HG03060 (cell line): ENCODE measurements around the gene CFAP45.
"Not testable (repeated sequence)": the region's sequence is repeated elsewhere in the genome, so short reads cannot be mapped to it uniquely, and the experiment has no call there.

Source experiments
- ATAC-seq: cut with Tn5 transposase; IDR thresholded peaks from one replicate; pipeline ENCODE4 v1.9.1; 2021; ENCODE audit warnings: low read depth, moderate number of reproducible peaks; ENCODE audit not compliant: unreplicated experiment

CFAP45 gene

GRCh38 chr1:159913451-159914192, 13.7 kb upstream of the CFAP45 start:
- ATAC-seq = no peak

DNA sequence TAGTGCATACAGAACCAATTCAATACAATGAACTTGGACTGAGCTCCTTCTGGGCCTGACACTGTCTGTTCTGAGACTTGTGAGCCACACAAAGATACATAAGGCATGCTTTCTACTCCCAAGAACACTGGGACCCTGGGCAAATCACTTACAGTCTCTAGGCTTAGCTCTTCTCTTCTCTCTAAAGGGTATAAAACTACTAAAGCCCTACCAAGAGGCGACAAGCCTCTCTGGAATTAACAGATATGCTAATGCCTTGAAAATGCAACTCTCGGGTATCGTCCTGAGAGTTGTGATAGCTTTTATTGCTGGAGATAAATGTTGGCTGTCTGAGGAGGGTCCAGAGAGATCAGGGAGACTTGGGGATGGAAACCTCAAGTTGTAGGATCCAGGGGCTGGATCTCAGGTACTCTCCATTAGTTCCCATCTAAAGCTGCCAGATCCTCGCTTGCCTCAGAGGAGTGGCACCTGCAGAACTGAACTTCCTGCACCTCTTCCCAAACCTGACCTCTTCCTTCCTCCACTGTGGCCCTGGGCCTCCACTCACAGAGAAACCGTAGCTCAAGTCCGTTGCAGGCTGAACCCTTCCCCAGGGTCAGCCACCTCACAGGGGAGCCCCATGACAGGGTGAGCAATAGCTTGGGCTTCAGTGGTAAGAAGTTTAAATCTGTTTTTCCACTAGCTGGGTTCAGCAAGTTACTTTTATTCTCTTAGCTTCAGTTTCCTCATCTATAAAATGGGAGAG, 11.5 kb upstream of the CFAP45 start:
- no peak for ATAC-seq

DNA sequence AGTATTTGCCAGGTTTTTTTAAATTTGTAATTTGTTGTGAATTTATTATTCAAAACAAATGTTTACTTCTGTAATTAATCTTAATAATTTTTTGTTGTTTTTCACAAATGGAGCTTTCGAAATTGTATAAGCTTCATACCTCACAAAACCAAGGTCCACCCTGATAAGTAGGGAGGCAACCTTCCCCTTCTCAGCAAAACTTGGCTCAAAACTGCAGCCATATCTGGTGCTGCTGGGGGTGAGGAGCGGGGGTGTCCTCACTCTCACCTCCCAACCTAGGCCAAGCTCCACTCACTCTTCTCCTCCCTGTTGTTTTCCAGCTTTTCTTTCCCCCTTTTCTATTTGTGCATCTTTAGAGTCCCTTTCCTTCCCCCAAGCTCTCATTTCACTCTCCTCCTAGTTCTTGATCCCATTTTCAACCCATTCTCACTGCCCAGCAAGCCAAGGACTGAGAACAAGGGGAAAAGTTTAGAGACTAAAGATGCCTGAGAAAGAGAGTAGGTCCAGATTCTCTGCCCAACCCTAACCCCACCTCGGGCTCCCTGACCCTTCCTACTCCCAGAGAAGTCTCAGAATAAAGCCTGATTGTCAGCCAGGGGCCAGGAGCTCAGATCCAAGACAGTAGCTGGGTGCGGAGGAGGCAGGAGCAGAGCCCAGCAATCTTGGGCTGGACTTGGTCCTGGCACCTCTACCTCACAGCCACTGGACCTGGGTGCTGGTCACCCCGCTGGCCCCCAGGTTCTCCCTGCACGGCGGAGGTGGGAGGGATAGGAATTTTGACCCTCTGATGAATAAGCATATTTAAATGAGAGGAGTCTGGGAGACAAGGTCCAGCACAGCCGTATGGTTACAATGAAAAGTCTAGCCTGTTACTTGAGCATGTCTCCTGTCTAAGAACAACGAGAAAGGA, 8.3 kb upstream of the CFAP45 start:
- ATAC-seq = no peak

DNA sequence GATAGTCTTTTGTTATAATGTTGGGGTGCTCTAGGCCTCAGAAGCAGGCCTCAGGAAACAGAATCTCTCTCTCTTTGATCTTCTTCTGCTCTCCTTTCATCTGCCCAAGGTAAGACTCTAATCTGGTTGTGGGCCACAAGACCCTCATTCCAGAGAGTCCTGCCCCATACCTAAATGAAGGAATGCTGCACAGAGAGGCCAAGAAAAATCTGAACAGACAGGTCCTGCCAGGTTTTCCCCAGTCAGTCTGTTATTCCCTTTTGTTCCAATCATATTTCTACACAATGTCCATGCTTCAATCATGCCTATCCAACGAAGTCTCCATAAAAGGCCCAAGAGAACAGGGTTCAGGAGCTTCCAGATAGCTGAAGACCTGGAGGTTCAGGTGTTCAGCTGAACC, 7.0 kb upstream of the CFAP45 start:
- no peak for ATAC-seq

GRCh38 chr1:159904036-159904435, 4.1 kb upstream of the CFAP45 start:
- not testable (repeated sequence) for ATAC-seq

DNA sequence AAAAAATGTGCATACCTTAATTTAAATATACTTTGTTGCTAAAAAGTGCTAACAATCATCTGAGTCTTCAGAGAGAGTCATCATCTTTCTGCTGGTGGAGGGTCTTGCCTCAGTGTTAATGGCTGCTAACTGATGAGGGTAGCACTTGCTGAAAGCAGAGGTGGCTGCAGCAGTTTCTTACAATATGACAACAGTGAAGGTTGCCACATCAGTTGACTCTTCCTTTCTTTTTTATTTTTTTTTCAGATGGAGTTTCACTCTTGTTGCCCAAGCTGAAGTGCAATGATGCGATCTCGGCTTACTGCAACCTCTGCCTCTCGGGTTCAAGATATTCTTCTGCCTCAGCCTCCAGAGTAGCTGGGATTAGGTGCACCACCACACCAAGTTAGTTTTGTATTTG, 2.6 kb upstream of the CFAP45 start:
- ATAC-seq = no peak

- no peak for ATAC-seq
Measured at GRCh38 chr1:159900755-159901360, 893 bp upstream of the CFAP45 start.

DNA sequence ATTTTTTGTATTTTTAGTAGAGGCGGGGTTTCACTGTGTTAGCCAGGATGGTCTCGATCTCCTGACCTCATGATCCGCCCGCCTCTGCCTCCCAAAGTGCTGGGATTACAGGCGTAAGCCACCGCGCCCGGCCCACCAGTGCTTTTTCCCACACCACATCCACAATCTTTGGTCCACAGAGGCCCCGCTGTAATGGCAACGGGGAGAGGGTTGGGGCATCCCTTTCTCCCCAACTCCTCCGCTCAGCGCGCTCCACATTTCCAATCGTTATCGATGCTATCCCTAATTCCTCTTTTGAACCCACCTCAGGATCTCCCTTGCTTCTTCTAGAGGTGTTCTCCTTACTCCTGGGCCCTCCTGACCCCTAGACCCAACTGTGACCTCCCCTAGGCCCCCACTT, 331 bp downstream of the CFAP45 start:
- ATAC-seq = not testable (repeated sequence)

DNA sequence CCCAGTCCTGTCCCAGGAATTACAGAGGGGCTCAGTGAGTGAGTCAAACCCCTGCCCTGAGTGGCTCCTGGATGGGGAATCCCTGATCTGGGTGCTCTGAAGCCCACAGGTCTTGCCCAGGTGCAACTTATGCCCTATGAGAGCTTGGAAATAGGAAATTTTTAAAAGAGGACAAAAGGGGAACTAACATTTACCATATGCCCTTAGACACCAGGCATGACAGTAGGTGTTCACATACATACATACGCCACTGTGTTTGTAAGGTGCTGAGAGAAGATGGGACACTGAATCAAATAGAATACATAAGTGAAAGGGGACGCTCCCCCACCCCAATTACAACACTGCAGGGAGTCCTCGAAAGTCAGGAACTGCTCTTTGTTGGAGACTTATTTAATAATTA, 1.4 kb downstream of the CFAP45 start:
- ATAC-seq = no peak

DNA sequence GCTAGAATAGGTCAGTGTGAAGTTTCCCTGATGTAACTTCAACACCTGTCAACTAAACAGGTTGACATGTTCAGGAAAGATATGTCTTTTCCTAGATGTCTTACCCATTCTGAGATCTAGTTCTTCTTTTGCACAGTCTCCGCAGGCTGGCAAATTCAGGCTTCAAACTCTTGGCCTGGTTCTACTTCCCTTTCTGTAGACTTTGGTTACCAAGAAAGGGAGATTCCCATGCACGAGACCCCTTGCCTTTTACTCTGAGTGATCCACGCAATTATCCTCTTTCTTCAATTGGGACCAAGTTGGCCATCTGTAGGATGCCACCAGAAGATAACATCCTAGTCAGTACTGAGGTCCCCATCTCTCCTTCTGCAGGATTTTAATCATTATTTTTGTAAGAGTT, 2.0 kb downstream of the CFAP45 start:
- no peak for ATAC-seq

GRCh38 chr1:159896546-159896930, 3.4 kb downstream of the CFAP45 start:
- ATAC-seq = no peak

- ATAC-seq = no peak
Measured at GRCh38 chr1:159895836-159896545, 4.0 kb downstream of the CFAP45 start.

- no peak for ATAC-seq
Measured at GRCh38 chr1:159895286-159895685, 4.7 kb downstream of the CFAP45 start.

GRCh38 chr1:159892944-159893343, 7.0 kb downstream of the CFAP45 start:
- no peak for ATAC-seq

DNA sequence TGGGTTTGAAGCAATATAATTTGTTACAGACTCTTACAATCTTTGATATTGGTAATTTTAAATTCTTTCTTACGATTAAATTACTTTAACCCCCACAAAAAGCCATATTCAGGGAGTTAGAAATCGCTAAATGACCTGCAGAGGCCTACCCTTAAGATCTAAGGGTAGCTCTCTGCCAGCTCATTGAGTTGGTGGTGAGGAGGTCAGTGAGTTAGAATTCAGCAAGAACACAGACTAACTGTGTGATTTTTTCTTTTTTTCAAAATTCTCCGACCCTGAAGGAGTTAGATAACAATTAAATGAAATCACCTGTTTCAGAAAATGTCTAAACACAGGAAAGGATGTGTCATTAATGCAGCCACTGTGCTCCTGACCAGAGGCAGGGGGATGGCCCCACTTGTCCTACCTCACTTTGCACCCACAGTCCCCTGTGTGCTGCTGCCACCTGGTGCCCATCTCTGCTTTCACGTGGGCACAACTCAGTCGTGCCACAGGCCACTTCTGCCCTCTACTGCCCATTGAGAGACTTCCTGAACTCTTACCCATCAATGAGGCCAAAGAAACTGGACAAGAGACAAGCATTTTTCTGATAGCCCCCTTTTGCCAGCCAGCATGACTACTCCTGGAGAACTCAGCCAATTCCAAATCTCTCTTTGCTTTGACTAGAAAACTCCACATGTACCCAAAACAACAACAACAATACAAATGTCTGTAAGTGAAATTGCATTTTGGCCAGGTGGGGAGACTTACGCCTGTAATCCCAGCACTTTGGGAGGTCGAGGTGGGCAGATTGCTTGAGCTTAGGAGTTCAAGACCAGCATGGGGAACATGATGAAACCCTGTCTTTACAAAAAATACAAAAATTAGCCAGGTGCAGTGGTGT, 8.4 kb downstream of the CFAP45 start:
- ATAC-seq = no peak

GRCh38 chr1:159890390-159890789, 9.6 kb downstream of the CFAP45 start:
- ATAC-seq = no peak

DNA sequence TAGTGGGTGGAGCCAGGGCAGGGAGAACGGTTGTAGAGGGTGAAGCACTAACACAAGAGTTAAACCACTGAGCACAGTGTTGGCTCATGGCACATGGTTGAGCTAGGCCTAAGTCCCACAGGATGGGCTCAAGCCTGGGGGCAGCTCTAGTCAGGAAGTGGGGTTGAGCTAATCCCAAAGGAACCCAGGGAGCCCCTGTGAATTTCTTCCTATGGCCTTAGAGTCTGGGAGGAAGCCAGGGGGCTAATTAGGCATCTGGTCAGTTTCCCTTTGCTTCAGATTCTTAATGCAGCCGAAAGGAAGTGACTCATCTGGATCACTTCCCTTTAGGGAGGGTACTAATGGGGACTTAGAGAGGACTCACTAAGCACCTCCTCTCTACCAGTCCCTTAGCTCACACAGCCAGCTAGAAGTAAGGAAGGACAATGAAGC, 10.1 kb downstream of the CFAP45 start:
- ATAC-seq = peak; percentile 84

DNA sequence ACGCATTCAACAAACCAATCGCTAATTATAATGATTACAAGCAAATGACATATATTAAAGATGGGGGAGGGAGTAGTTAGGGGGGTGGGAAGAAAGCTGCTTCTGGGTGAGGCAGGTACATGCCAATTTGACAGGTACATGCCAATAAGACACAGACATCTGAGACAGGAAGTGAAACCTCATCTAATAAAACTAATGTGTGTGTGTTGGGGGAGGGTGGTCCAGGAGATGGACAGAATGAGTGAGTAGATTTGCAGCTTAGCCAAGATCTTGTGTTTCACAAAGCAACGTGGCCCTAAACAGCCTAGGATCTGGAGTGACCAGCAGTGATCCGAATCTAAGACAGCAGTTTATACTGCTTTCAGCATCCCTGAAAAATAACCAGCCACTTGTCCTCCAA, 10.8 kb downstream of the CFAP45 start:
- ATAC-seq = no peak

GRCh38 chr1:159884296-159884695, 15.7 kb downstream of the CFAP45 start:
- no peak for ATAC-seq
